SK-N-SH (cell line): ENCODE data around the gene APBA2. TPM values are rescaled to one million over a fixed set of nuclear protein-coding genes. Genes with fewer than 3 reads are reported as not detected.

Experiments
- CTCF ChIA-PET: fragments of 300-600, 350-600 bp; formaldehyde crosslinking; extraction: SDS; loops from one replicate; lab custom pipeline; 2021; lab: Yijun Ruan, JAX
- POLR2A ChIA-PET: fragments of 350-600 bp; sonication (Branson Sonifier 250); formaldehyde crosslinking; extraction: SDS; loops from one replicate; lab custom pipeline; 2020; ENCODE audit warnings: antibody characterized with exemption, inconsistent platforms; lab: Yijun Ruan, JAX
- DNase-seq: peaks from one replicate; pipeline ENCODE4 v3.0.0; 2012
- H2AFZ ChIP-seq: fragments of 200-600 bp; sonication (generic); 2 replicates; pipeline ENCODE4 v1.8.1; 2016; ENCODE audit warnings: antibody characterized with exemption, mild to moderate bottlenecking, low read depth
- H3F3A ChIP-seq: fragments of 200-600 bp; sonication (generic); replicated peaks from 2 replicates; pipeline ENCODE3; 2016; ENCODE audit warnings: antibody characterized with exemption, mild to moderate bottlenecking; ENCODE audit not compliant: insufficient read depth
- H3K27ac ChIP-seq, 2 experiments: fragments of 200-500 bp in 1 of 2; fragments of 200-600 bp in 1 of 2; sonication (Bioruptor generic) in 1 of 2; sonication (generic), shearing (Covaris generic) in 1 of 2; 2 replicates each; pipeline versions ENCODE4 v1.5.1 to v1.6.1; 2014 to 2016; ENCODE audit warnings: low read depth in 2 of 2, inconsistent platforms in 1 of 2, low read length in 1 of 2, mild to moderate bottlenecking in 1 of 2, mixed read lengths in 1 of 2
- H3K27me3 ChIP-seq: fragments of 200-600 bp; sonication (generic), shearing (Covaris generic); 2 replicates; pipeline ENCODE4 v1.6.1; 2016; ENCODE audit warnings: mixed run types; ENCODE audit not compliant: insufficient read depth
- H3K36me3 ChIP-seq, 2 experiments: fragments of 200-500 bp in 1 of 2; fragments of 200-600 bp in 1 of 2; sonication (Bioruptor generic) in 1 of 2; sonication (generic) in 1 of 2; replicated peaks in 1 of 2; 2 replicates each; pipeline versions ENCODE3 to v1.5.1; 2014 to 2016; ENCODE audit warnings: low read length in 1 of 2, mild to moderate bottlenecking in 1 of 2; ENCODE audit not compliant: insufficient read depth in 2 of 2, control insufficient read depth in 1 of 2
- H3K4me1 ChIP-seq, 2 experiments: fragments of 200-500 bp in 1 of 2; fragments of 200-600 bp in 1 of 2; sonication (Bioruptor generic) in 1 of 2; sonication (generic), shearing (Covaris generic) in 1 of 2; 2 replicates each; pipeline versions ENCODE4 v1.5.1 to v1.6.1; 2014 to 2016; ENCODE audit warnings: low read depth in 1 of 2, low read length in 1 of 2, mixed run types in 1 of 2; ENCODE audit not compliant: insufficient read depth in 2 of 2, control insufficient read depth in 1 of 2
- H3K4me2 ChIP-seq: fragments of 200-600 bp; sonication (generic), shearing (Covaris generic); 2 replicates; pipeline ENCODE4 v1.6.1; 2017; ENCODE audit warnings: mixed run types
- H3K4me3 ChIP-seq, 2 experiments: fragments of 200-500 bp in 1 of 2; fragments of 200-600 bp in 1 of 2; sonication (Bioruptor generic) in 1 of 2; sonication (generic), shearing (Covaris generic) in 1 of 2; 2 replicates each; pipeline versions ENCODE4 v1.5.1 to v1.8.1; 2014 to 2016; ENCODE audit warnings: low read depth in 2 of 2, inconsistent platforms in 1 of 2, low read length in 1 of 2, mild to moderate bottlenecking in 1 of 2, mixed read lengths in 1 of 2, moderate library complexity in 1 of 2
- H3K79me2 ChIP-seq: fragments of 200-600 bp; sonication (generic); 2 replicates; pipeline ENCODE4 v1.8.1; 2017; ENCODE audit warnings: mild to moderate bottlenecking; ENCODE audit not compliant: insufficient read depth
- H3K9ac ChIP-seq: fragments of 200-600 bp; sonication (generic); 2 replicates; pipeline ENCODE4 v1.6.1; 2017; ENCODE audit warnings: mixed run types
- H3K9me2 ChIP-seq: fragments of 200-600 bp; sonication (generic); 2 replicates; pipeline ENCODE4 v1.6.1; 2017; ENCODE audit warnings: mixed run types
- H3K9me3 ChIP-seq: fragments of 200-600 bp; sonication (generic); 2 replicates; pipeline ENCODE4 v1.6.1; 2017; ENCODE audit warnings: mixed run types, mild to moderate bottlenecking, moderate library complexity
- H4K20me1 ChIP-seq: fragments of 200-600 bp; sonication (generic); 2 replicates; pipeline ENCODE4 v1.6.1; 2017; ENCODE audit warnings: mild to moderate bottlenecking, mixed run types; ENCODE audit not compliant: insufficient read depth
- CTCF ChIP-seq: fragments of 200-600 bp; sonication (generic); IDR thresholded peaks from 2 replicates; pipeline ENCODE4 v1.6.1; 2017; ENCODE audit warnings: antibody characterized with exemption, mild to moderate bottlenecking, moderate library complexity
- FOSL2 ChIP-seq: IDR thresholded peaks from 2 replicates; pipeline ENCODE4 v1.4.0; 2012; ENCODE audit warnings: low read depth, mild to moderate bottlenecking, moderate library complexity, borderline replicate concordance
- FOXM1 ChIP-seq: IDR thresholded peaks from 2 replicates; pipeline ENCODE4 v1.4.0; 2012; ENCODE audit warnings: low read depth, mild to moderate bottlenecking
- GABPA ChIP-seq: IDR thresholded peaks from 2 replicates; pipeline ENCODE4 v1.4.0; 2012; ENCODE audit warnings: low read depth, mild to moderate bottlenecking
- GATA2 ChIP-seq: sonication (generic); formaldehyde crosslinking; IDR thresholded peaks from 2 replicates; pipeline ENCODE4 v1.5.0; 2020; ENCODE audit warnings: mild to moderate bottlenecking, missing genetic modification reagents
- MEF2A ChIP-seq: IDR thresholded peaks from 2 replicates; pipeline ENCODE4 v1.4.0; 2012; ENCODE audit warnings: low read depth, borderline replicate concordance
- NFIC ChIP-seq: IDR thresholded peaks from 2 replicates; pipeline ENCODE4 v1.4.0; 2012; ENCODE audit warnings: borderline replicate concordance
- RAD21 ChIP-seq: IDR thresholded peaks from 2 replicates; pipeline ENCODE4 v1.6.1; 2012; ENCODE audit warnings: mild to moderate bottlenecking, low read length
- RCOR1 ChIP-seq: fragments of 150-350 bp; IDR thresholded peaks from 2 replicates; pipeline ENCODE4 v1.6.1; 2017; ENCODE audit warnings: antibody characterized with exemption, low read length
- RXRA ChIP-seq: IDR thresholded peaks from 2 replicates; pipeline ENCODE4 v1.4.0; 2012; ENCODE audit warnings: low read depth, mild to moderate bottlenecking, borderline replicate concordance
- SIN3A ChIP-seq: IDR thresholded peaks from 2 replicates; pipeline ENCODE4 v1.6.1; 2012; ENCODE audit warnings: low read depth, mild to moderate bottlenecking, low read length, moderate library complexity, borderline replicate concordance
- TCF12 ChIP-seq: IDR thresholded peaks from 2 replicates; pipeline ENCODE4 v1.4.0; 2012
- USF2 ChIP-seq: fragments of 150-350 bp; IDR thresholded peaks from 2 replicates; pipeline ENCODE4 v1.6.1; 2017; ENCODE audit warnings: antibody characterized with exemption, low read length, low read depth, borderline replicate concordance
- YY1 ChIP-seq: IDR thresholded peaks from 2 replicates; pipeline ENCODE4 v1.4.0; 2012; ENCODE audit warnings: low read depth, mild to moderate bottlenecking
- ZBTB33 ChIP-seq: IDR thresholded peaks from 2 replicates; pipeline ENCODE4 v1.4.0; 2012; ENCODE audit warnings: low read depth, borderline replicate concordance
- WGBS: methylation state at CpG from one replicate; pipeline ENCODE4 v1.1.6; 2017; ENCODE audit warnings: low lambda C conversion rate; 5-methylcytosine and 5-hydroxymethylcytosine counted together
- polyA plus RNA-seq, 3 experiments: library from polyadenylated mRNA; depleted of rRNA; stranded (reverse); fragments of >200 nt; gene quantifications; 2 replicates each; pipeline ENCODE4 v1.2.3, GENCODE V29; 2012

Gene APBA2
- polyA plus RNA-seq, 1 of the 3 experiments (the other 2 are of a cell fraction) = 12.7 TPM

GRCh38 chr15:28986108-28986507 lies 100.3 kb downstream of the APBA2 start:
- Histone ChIP-seq H3K27me3 (no peaks in the 10 kb centered on the region), H3K4me2 (no peak overlapping the region), H3K4me1 (peaks cover 0 to 32% of the 10 kb centered on the region in 2 experiments; a peak in 1 of 4 replicates)
- no peak for TF ChIP-seq NFIC
- no peak for TF ChIP-seq FOSL2
- no peak for TF ChIP-seq RCOR1
- TF ChIP-seq SIN3A = no peak
- no peak for TF ChIP-seq GABPA
- TF ChIP-seq MEF2A = no peak
- no peak for TF ChIP-seq GATA2 (CRISPR knock-in tag)
- no peak for TF ChIP-seq RXRA
- TF ChIP-seq TCF12 = no peak
- no peak for TF ChIP-seq YY1
- no peak for TF ChIP-seq USF2
- TF ChIP-seq, all 33 proteins: peak for 0
- no peaks in the 10 kb centered on the region for H3K9me3 ChIP-seq
- 94% methylated on average over 9 of the region's 9 CpGs for whole genome bisulfite sequencing
- H3K9me2 ChIP-seq = no peaks in the 10 kb centered on the region
- no peaks in the 10 kb centered on the region for H3K36me3 ChIP-seq
- no peaks in the 10 kb centered on the region for H3K79me2 ChIP-seq
- CTCF ChIA-PET = interaction anchor here (0.8 to 1.6 kb wide), 2 partner anchors 104 to 799 kb away, joined by 4 to 6 read pairs; no protein-coding TSS in a partner anchor
- H2AFZ ChIP-seq = no peak overlapping the region
- no peak overlapping the region for H3K27ac ChIP-seq
- no peaks in the 10 kb centered on the region for H4K20me1 ChIP-seq
- H3K9ac ChIP-seq = no peak overlapping the region
- no peaks in the 10 kb centered on the region for H3F3A ChIP-seq
- no peak overlapping the region for H3K4me3 ChIP-seq
- POLR2A ChIA-PET = no interaction called here
- no peak for DNase-seq

GRCh38 chr15:28986726-28987125 lies 101.0 kb downstream of the APBA2 start:
- Histone ChIP-seq H4K20me1 (no peaks in the 10 kb centered on the region), H3K79me2 (no peaks in the 10 kb centered on the region), H2AFZ (no peak overlapping the region), H3K9ac (no peak overlapping the region), H3K9me2 (no peaks in the 10 kb centered on the region), H3K4me2 (no peak overlapping the region), H3K4me1 (peaks cover 0 to 39% of the 10 kb centered on the region in 2 experiments; a peak in 1 of 4 replicates), H3K4me3 (no peak overlapping the region), H3K27ac (no peak overlapping the region), H3K9me3 (no peaks in the 10 kb centered on the region), H3K27me3 (no peaks in the 10 kb centered on the region), H3F3A (no peaks in the 10 kb centered on the region), H3K36me3 (no peaks in the 10 kb centered on the region)
- ChIA-PET POLR2A (no interaction called here), CTCF (interaction anchor here (0.8 kb wide), 1 partner anchor 799 kb away, joined by 4 read pairs; no protein-coding TSS in a partner anchor)
- 84% methylated on average over 2 of the region's 2 CpGs for WGBS
- TF ChIP-seq CTCF (no peak), USF2 (no peak), ZBTB33 (no peak), FOXM1 (no peak), YY1 (no peak), RAD21 (no peak)
- TF ChIP-seq, all 33 proteins: peak for 0
- no peak for DNase-seq
